HL-60/S4 treated with retinoic acid at 250 ng/mL for 4 days and 3 days (cell line): ENCODE data around the gene TYW1B.
"Not testable (repeated sequence)": the region's sequence is repeated elsewhere in the genome, so short reads cannot be mapped to it uniquely, and the experiment has no call there.

ENCODE experiments used
- in situ Hi-C: fragments of 300-500 bp; cut with MboI; formaldehyde crosslinking; loops from 2 replicates; pipeline ENCODE4 v1.7.0; 2022; ENCODE audit warnings: low sequenced_read_pairs

Gene TYW1B

GRCh38 chr7:72827839-72828591 lies at the start of gene TYW1B:
TYW1B (minus strand) TSS chr7:72828200; CDS start chr7:72828075, 125 bp downstream.
- in situ Hi-C loops: not testable (repeated sequence)

GRCh38 chr7:72867591-72867990 lies 39.6 kb upstream of the TYW1B start:
- in situ Hi-C loops: not testable (repeated sequence)

- in situ Hi-C loops: not testable (repeated sequence)
Measured at GRCh38 chr7:72858846-72859400, 30.9 kb upstream of the TYW1B start.

GRCh38 chr7:72857925-72858324 lies 29.9 kb upstream of the TYW1B start:
- in situ Hi-C loops: not testable (repeated sequence)

- in situ Hi-C loops: not testable (repeated sequence)
Measured at GRCh38 chr7:72855261-72855660, 27.3 kb upstream of the TYW1B start.

- in situ Hi-C loops: not testable (repeated sequence)
Measured at GRCh38 chr7:72852937-72853336, 24.9 kb upstream of the TYW1B start.

- in situ Hi-C loops: not testable (repeated sequence)
Measured at GRCh38 chr7:72850746-72851145, 22.7 kb upstream of the TYW1B start.

- in situ Hi-C loops: not testable (repeated sequence)
Measured at GRCh38 chr7:72844146-72844545, 16.1 kb upstream of the TYW1B start.

- in situ Hi-C loops: not testable (repeated sequence)
Measured at GRCh38 chr7:72843166-72843565, 15.2 kb upstream of the TYW1B start.

GRCh38 chr7:72840966-72841511 lies 13.0 kb upstream of the TYW1B start:
- in situ Hi-C loops: not testable (repeated sequence)

GRCh38 chr7:72838315-72838714 lies 10.3 kb upstream of the TYW1B start:
- in situ Hi-C loops: not testable (repeated sequence)

GRCh38 chr7:72837291-72837690 lies 9.3 kb upstream of the TYW1B start:
- in situ Hi-C loops: not testable (repeated sequence)

GRCh38 chr7:72830567-72830966 lies 2.6 kb upstream of the TYW1B start:
- in situ Hi-C loops: not testable (repeated sequence)

GRCh38 chr7:72829687-72830354 lies 1.8 kb upstream of the TYW1B start:
- in situ Hi-C loops: not testable (repeated sequence)

GRCh38 chr7:72829291-72829686 lies 1.3 kb upstream of the TYW1B start:
- in situ Hi-C loops: not testable (repeated sequence)

- in situ Hi-C loops: not testable (repeated sequence)
Measured at GRCh38 chr7:72823765-72824732, 4.0 kb downstream of the TYW1B start.

GRCh38 chr7:72822497-72822896 lies 5.5 kb downstream of the TYW1B start:
- in situ Hi-C loops: not testable (repeated sequence)

- in situ Hi-C loops: not testable (repeated sequence)
Measured at GRCh38 chr7:72818663-72819361, 9.2 kb downstream of the TYW1B start.

GRCh38 chr7:72817661-72818060 lies 10.3 kb downstream of the TYW1B start:
- in situ Hi-C loops: not testable (repeated sequence)
